ENCODE measurements around the gene FGF7.
"Not testable (repeated sequence)": the region's sequence is repeated elsewhere in the genome, so short reads cannot be mapped to it uniquely, and the experiment has no call there.

Gene FGF7

DNA sequence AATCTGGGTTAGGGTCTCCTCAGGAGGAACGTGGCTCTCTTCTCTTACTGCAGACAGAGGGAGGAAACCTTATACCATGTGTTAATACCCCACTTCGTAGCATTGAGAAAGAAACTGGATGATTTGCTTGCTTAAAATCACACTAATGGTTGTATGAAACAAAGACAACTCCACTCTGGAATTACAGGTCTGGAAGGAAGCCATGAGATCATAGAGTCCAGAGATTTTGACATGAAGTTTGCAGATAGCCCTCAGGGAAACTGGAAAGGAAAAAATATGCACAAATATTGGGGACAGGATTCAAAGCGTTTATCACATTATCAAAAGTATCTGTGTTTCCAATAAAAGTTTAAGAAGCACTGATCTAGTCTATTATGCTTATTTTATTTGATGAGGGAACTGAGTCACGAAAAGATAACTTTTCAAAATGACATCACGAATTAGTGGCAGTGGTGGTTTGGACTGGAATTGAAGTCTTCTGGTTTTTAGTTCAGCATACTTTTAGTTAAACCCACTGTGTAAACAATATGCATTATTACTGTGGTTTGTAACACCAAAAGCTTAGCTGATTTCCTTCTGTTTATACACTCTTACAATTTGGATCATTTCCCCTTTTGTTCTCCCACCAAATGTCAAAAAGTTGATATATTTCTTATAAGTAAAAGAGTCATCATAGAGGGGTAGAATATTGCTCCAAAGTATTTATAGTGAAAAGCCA is 16.8 kb downstream of the FGF7 start:
- no peak for DNase-seq

DNA sequence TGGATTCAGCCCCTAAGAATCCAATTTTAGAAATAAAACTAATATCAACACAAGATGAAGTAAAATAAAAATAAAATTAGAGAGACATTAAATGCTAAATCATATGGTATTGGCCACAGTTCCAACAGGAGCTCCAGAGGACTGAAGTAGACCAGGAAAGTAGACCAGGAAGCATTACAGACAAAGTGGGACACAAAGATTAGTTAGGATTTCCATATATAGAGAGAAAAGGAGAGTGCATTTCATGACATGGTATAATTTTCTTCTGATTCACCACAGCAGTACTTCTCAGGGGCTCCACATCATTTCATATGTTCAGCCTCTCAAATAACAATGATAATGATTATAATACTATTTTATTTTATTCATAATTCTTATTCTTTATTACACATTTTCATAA is 18.3 kb downstream of the FGF7 start:
- DNase-seq: no peak

DNA sequence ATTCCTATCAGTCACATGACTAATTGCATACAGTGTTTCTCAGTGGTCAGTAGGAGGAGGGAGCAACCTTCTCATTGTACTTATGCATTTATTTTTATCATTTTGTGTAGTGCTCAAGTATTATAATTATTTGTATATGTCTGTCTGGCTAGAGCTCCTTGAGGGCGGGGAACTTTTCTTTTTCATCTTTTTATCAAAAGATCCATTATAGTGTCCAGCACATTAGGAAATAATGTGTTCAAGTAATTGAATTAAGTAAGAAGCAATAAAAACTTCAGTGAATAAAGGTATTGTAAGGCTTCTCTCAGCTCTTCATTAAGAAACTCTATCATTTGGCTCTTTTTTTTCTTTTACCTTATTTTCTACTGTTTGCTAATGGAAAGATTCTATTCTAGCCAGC is 18.8 kb downstream of the FGF7 start:
- no peak for DNase-seq

DNA sequence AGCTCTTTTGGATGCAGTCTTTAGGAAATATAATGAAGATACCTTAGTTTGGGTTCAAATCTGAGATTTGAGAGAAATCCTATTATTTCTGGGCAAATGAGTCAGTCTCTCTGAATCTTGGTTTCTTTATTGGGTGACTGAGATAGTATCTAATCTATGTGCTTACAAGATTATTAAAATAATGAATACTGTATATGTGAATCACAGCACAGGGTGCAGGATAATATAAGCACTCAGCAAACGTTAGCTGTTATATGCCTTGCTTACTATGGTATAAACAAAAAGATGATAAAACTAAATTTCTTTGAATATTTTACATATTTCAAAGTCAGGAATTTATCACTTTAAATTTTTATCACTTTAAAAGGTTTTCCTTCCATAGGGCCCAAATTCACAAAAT is 29.6 kb downstream of the FGF7 start:
- no peak for DNase-seq

DNA sequence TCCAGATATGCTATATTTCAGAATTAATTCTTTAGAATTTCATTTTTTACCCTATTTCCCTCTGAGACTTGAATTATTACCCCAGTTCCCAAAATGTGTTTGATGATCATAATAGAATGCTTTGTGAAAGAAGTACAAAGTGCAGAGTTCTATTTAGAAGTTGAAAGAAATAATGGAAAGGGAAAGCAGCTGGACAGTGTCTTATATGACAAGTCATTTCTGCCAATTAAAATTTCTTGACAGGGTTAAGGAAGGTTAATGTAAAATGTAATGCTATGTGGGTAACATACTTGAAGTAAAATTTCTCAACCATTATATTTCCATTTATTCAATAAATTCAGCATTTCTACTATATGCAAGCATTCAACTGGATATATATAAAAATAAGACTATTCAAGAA is 33.1 kb downstream of the FGF7 start:
- DNase-seq: no peak

DNA sequence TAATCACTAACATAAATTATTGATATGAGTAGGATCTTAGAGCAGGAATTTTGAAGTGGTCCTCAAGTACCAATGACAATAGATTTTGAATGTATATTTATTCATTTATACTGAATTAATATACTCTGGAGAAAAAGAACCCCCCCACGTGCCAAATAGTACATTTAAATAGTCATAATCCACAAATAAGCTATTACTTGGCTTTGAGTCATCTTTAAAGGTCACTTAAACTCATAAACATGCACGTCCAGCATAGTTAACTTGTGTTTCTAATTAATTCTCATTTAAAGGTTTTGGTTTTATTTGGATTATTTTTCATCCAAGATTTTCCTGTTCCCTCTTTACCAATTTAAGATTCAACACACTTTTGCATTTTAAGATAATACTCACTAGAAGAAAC is 35.1 kb downstream of the FGF7 start:
- no peak for DNase-seq

DNA sequence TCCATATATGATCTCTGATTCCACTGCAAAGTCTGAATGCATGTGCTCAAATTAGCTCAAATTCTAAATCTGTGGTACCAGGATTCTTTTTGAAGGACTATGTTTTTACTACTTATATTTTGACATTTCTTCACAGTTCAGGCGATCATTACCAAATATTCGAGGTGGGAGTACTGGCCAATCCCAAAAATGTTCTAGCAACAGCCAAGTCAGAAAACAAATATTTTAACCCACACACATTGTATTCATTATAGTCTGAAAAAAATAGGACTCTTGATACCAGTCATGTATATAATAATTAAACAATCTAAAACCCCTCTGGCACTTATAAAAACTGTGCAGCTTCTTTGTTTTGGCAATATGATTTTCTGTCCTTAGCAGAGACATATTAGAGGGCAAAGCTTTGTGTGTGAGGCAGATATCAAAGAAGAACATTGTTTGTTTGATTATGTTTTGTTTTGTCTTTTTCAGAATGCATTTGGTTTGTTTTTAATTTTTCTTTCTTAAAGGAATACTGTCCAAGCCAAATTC is 37.4 kb downstream of the FGF7 start:
- no peak for DNase-seq

DNA sequence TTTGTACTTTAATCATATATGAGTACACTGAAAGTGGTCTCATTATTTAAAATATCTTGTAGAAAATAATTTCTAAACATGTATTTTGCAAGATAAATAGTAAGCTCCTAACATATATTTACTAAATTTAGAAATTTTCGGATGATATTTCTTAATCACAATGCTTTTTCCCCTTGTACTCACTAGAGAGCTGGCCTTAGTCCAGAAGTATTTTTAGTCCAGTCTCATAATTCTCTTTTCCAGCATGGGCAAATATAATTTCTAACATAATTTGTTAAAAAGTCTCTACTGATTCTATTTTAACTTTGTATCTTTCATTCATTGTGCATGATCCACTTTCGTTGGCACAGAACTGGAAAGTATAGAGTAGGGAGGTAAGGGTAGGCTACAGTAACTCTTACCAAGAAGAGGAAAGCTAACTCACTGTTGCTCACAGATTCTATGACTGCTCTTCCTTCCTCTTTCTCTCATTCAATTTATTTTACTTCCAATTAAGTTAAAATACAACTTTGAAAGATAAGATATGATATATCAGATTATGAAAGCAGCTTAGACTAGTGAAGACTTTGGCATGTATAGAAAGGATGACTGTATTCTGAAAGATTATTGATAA is 39.3 kb downstream of the FGF7 start:
- no peak for DNase-seq

DNA sequence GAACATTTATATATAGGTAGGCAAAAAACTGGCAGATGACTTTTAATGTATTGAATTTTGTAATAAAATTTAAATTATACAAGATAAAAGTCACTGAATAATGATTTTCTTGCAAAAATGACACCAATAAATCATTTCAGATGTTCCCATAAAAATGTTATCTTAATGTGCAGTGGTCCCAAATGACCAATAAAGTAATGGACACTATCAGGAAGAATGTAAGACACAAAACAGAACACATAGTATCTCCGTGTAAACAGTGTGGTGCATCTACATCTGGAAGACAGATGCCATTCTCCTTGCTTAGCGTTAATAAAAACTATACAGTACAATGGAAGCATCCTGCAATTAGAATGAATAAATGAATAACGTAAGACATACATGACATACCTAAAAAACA is 41.5 kb downstream of the FGF7 start:
- no peak for DNase-seq

DNA sequence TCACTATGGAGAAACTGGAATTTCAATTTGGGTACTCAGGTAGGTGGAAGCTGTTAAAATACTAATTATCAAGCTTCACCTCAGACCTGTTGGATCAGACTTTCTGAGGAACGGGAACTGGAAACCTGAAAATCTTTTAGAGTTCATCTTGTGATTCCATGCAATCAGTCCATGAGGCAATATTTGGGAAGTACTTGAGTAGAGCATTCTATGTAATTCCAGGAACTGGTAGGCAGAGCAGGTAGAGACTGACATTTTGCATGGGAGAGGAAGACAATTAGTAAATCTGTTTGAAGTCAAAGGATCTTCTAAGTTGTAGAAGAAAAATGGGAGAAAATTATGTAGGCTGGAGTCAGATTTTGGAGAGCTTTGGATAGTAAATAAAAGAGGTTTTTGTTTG is 43.1 kb downstream of the FGF7 start:
- no peak for DNase-seq

DNA sequence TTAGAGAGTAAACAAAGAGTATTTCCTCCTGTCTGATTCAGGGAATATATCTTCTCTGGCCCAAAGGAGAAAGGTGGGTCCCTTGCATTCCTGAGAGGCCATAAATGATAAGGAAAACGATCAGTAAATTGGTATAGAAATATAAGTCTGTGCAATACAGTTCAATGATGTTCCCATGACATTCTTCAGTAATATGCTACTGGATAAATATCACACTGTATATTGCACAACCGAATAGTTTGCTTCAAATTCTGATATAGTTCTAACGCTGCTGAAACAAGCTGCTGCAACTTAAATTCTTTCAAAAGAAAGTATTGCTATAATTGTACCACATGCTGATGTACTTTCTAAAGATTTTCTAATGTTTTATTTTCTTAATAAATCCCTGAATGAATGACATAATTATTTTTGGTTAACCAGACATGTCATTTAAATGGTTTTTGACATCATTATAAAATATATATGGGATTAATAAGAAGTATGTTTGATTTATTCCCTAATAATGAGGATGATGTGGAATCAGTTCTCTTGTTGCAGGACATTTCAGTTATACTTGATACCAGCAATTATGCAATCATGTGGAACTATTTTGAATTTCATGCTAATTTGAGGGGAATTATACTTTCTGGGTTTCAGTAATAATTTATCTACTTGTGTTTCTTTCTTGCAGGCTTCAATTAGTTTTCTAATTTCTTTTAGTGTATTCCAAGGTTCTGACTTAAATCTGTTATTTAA is 44.9 kb downstream of the FGF7 start:
- no peak for DNase-seq

DNA sequence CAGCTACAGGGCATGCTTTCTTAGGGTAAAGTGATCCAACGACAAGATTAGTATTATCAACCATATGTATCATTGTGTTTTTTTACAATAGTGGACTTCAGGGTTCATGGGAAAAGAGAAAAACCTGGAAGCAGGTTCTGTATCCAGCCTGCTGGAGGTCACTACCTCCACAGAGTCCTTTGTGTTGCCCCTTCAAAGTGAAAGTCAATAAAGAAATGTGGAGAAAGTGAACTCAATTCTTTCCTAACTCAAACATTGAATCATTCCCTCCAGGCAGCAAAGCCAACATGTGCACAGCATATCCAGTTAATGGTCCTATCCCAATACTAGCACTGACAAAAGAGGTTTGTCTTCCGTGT is 45.4 kb downstream of the FGF7 start:
- no peak for DNase-seq

DNA sequence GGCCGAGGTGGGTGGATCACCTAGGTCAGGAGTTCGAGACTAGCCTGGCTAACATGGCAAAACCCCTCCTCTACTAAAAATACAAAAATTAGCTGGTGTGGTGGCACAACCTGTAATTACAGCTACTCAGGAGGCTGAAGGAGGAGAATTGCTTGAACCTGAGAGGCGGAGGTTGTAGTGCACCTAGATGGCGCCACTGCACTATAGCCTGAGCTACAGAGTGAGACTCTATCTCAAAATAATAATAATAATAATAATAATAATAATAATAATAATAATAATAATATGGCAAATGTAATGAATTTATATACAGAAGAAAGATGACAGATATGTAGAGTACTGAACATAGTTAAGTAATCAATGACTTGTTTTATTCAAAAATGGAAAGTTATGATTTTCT is 48.2 kb downstream of the FGF7 start:
- DNase-seq: not testable (repeated sequence)

DNA sequence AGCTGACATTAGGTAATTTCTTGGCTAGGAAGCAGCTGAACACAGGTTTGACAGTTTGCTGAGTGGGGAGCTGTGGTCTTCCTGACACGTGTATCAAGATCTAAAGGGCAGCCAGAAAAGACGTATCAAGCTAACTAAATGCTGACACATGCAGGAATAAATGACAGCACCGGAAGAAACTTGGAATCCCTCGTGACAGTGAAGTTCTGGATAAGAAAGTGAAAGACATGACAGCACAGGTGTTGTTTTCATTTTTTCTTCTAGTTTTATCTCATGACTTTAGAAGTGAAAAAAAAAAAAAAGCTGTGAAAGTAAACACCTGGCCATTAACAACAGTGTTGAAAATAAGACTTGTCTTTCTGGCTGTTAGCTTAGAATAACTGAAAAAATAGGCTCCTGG is 48.7 kb downstream of the FGF7 start:
- DNase-seq: no peak

DNA sequence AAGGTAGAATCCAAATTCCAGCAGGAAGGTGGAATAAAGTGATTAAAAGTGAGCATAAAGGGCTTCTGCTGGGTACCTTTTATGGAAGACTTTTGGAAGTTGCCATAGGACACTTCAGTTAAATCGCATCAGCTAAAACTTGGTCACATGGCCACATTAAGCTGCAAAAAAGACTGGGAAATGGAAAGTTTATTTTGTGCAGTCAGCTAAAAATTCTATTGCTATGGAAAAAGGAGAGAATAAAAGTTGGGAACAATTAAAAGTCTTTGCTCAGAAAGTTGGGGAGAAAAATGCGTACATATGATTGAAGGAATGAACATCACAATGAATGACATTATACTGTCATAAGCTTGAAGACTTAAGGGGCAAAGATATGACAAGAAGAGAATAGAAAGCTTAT is 49.3 kb downstream of the FGF7 start:
- no peak for DNase-seq

DNA sequence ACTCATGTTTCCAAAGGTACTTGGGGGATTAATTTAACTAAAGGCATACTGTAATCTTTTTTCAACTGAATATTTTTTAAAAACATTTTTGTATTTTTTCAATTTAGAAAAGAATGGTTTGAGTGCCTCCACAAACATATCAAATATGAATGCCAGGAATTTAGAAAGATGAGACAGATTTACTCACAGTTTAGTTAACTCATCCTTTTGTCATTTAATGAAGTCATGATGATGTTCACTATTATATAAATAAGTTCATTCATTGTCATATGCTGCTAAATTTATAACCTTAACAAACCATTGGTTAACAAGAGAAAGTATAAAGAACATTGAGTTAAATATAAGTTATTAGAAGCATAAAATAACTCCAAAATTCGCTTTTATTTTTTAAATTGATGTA is 50.0 kb downstream of the FGF7 start:
- no peak for DNase-seq

DNA sequence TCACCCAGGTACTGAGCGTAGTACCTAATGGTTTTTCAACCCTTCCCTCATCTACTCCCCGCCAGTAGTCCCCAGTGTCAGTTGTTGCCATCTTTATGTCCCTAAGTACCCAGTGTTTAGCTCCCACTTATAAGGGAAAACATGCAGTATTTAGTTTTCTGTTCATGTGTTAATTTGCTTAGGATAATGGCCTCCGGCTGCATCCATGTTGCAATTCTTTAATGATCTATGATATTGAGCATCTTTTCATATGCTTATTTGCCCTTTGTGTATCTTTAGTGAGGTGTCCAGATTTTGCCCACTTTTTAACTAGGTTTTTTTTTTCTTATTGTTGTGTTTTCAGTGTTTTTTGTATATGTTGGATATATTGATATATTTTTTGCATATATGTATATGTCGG is 55.0 kb downstream of the FGF7 start:
- DNase-seq: not testable (repeated sequence)

DNA sequence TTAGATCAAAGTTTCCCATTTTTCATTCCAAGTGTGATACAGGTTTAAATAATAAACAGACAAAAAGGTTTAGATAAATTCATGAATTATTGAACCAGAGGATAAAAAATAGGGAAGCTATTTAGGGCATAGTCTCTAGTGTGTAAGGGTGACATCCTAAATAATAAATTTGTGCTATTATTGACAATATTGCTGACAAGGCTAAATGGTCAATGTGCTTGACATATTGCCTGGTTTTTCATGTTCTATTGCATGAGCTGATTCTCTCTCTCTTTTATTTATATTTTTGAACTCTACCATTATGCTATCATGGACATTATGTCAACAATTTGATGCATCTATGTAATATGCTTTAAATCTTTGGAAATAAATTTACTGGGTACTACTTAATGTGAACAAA is 55.9 kb downstream of the FGF7 start:
- not testable (repeated sequence) for DNase-seq

DNA sequence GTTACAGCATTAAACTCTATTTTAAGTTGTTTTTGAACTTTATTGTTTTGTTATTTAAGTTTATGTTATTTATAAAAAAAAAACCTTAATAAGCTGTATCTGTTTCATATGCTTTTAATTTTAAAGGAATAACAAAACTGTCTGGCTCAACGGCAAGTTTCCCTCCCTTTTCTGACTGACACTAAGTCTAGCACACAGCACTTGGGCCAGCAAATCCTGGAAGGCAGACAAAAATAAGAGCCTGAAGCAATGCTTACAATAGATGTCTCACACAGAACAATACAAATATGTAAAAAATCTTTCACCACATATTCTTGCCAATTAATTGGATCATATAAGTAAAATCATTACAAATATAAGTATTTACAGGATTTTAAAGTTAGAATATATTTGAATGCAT is 62.4 kb downstream of the FGF7 start:
- DNase-seq: not testable (repeated sequence)

DNA sequence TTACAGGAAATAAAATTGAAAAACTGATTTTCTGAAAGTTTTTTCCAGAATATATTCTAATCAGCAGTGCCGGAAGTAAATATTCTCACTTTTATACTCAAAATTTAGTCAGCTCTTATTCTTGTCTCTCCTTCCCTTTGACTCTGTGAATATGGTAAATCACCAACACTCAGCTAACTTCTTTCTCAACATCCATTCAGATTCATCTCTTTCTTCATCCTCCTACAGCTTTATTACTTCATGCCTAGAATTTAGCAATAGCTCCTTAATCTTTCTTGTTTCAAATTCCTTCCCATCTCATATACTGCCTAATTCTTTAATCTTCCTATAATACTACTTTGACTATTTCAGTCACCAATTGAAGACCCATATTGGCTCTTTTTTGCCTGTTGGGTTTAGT is 67.9 kb downstream of the FGF7 start:
- no peak for DNase-seq

DNA sequence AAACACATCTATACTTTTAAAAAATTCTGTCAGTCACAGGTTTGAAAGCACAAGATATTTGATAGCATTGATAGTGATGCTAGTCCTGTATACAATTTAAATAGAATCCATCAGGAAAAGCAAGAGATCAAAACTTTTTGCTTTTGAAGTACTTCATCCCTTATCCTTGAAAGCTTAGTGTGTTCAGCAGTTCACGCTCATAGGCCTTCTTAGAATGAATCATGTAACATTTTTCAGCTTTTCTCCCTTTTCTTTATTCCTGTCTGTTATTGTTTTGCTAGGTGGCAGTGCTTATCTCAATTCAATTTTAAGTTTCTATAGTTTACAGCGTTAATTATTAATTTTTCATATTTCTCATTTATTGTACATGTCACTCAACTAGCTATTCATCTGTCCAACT is 69.1 kb downstream of the FGF7 start:
- no peak for DNase-seq

DNA sequence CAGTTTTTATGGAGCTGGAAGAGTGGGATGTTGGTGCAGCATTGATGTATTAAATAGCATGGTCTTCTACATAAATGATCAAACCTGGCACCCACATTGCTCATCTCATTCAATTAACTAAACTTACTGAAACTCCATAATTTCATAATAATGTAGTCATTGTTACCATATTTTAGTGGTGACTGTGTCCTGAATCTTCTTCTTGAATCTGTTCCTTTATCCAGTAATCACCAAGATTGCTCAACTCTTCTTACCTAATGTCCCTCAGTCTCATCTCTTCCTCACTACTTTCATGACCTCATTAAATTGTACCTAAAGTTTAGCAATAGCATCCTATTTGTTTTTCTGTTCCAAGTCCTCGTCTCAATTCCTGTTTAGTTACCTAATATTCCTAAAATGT is 69.8 kb downstream of the FGF7 start:
- DNase-seq: no peak

DNA sequence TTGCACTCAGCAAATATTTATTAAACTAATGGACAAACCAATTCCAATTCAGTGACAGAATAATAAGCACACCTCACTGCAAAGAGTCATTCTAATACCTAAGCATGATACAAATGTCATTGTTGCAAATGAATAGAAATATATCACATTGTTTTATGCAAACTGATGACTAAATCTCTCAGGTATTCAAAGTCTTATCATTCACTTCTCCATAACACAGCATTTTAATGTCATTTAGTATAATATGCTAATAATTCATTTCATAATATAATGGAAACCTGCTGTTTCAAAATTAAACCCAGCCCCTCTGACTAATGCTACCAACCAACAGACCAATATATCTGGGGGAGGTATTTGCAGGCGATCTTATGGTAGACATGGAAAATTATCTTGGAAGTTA is 71.8 kb downstream of the FGF7 start:
- no peak for DNase-seq

All from NCI-H748 treated with DMSO at 0.1 percent for 48 hours (cell line).